ENCODE data around the gene ETV6.

The ETV6 gene

DNA sequence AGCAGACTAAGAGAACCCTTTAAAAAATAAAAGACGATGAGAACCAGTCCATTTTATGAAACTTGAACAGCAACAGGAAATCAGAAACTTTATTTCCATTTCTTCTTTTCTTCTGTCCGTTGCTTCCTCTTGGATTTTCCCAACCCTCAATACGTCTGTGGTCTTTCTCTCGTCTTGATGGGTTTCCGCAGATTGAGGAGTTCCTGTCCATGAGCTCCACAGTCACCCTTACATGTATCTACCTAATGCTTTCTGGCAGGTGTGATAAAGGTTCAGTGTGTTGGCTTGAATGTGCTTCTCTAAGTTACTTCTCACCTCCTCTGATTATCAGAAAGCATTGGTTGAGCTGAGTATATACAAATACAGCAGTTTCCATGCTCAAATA is 110.0 kb downstream of the ETV6 start:
- DNase-seq (ENCODE audit: low read depth): no peak

DNA sequence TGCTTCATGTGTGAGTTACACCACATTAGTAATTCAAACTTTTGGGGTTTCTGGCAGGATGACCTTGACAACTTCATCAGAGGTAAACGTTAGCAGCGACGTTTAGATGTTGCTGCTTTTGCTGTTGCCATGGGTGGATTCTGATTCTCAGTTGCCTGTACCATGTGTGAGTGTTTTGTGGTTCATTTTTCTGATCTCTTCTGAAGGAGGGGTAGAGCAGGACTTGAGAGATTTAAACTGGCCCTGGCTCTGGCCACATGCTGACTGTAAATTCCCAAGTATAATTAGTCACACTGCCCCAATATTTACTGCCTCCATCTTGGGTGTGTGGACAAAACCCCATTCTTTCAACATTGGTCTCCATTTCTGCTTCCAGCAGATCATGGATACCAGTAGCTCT is 110.4 kb downstream of the ETV6 start:
- no peak for DNase-seq (ENCODE audit: low read depth)

DNA sequence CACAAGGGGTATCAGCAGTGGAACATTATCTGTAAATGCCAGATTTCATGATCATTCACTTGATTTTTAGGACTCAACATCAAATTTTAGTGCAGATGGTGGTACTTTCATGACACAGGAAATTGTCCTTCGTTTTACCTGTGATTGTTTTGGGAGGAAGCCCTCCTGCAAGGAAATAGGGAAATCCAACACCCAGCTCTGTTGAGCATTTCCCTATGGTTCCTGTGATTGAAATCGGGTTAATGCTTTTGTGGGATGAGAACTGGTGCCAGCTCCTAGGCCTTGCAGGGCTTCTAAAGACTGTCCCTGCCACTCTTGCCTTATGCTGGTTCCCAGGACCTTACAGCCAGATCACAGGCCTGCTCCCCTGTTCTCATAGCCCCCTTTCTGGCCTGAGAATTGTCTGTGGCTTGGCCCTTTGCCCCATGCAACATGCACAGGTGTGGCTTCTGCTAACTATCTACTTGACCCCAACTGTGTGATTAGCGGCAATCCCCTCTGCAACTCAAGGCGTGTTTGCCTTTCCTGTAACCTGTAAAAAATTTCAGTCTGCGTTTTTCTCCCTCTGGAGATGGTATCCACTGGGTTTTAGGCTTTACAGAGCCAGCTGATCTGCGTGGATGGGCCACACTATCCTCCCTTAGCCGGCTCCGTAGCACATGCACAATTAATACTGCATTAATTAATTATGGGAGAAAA is 112.5 kb downstream of the ETV6 start:
- DNase-seq (ENCODE audit: low read depth): no peak

DNA sequence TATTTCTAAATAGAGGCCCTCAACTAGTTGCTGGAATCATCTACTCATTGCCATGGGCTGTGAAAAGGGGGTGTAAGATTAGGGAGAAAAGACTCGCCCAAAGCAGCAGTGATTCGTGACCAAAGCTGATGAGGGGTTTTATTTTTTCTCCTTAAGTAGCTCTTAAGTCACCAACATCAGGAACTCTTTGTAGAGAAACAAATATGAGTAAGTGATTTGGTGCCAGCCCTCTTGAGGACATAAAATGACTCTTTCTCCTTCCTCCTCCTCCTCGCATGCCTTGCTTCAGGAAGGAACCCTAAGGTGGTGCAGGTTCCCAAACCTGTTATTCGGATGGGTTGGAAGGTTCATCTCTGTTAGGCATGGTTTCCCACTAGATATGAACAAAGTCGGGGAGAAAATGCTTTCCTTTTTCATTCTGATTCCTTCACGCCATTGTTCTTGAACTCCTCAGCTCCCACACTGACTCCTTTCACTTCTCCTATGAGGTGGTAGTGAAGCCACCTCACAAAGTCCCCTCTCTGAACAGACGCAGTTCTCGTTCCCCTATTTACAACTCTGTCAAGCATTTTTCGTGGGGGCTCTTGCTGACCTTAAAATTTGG is 113.4 kb downstream of the ETV6 start:
- no peak for DNase-seq (ENCODE audit: low read depth)

- DNase-seq (ENCODE audit: low read depth): no peak
These were observed 114.5 kb downstream of the ETV6 start for GRCh38 chr12:11763760-11764520.

DNA sequence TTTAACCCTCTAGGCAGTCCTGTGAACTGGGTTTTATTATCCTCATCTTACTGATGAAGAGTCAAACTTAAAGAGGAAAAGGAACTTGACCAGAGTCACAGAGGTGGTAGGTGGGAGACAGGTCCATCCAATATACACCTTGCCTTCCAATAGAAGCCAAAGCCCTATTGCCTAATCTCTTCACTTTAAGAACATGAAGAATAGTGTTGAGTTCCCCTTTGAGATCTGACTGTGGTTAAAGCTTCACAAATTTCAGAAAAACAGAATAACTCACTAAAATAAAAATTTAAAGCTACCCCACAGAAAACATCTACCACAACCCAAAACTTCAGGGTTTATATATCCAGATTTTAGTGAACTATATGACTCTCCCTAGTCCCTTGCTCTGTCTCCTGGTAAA is 115.4 kb downstream of the ETV6 start:
- DNase-seq (ENCODE audit: low read depth): no peak

GRCh38 chr12:11765421-11765816 is 115.9 kb downstream of the ETV6 start:
- no peak for DNase-seq (ENCODE audit: low read depth)

- DNase-seq (ENCODE audit: low read depth): peak; percentile 42
These were observed 116.6 kb downstream of the ETV6 start for GRCh38 chr12:11765817-11766794.

DNA sequence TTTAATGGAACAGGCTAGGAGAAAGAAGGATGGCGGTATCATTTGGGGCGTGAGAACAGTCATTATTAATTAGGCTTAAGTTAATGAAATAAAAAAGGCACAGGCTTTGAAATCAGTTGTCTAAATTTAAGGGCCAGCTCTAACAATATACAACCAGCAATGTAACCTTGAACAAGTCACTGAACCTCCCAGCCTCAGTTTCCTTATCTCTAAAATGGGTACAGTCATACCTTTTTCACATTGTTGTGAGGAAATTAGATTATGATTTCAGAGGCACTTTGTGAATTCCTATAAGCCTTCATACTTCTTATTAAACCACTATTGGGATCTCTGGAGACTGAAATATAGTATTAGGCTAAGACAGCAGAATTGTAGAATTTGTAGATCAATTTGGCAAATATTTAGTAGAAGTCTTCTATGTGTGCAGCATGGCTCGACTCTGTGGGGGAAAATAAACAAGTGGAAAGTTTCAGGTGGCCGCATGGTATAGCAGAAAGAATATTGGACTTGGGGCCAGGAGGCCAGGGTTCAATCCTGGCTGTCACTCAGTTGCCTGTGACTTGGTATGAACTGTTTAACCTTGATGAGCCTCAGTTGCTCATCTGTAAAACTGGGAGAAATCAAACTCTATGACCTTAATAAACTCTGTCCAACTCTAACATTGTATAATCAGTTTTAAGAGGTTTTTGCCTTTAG is 117.7 kb downstream of the ETV6 start:
- no peak for DNase-seq (ENCODE audit: low read depth)

- DNase-seq (ENCODE audit: low read depth): no peak
These were observed 118.3 kb downstream of the ETV6 start for GRCh38 chr12:11767798-11768197.

DNA sequence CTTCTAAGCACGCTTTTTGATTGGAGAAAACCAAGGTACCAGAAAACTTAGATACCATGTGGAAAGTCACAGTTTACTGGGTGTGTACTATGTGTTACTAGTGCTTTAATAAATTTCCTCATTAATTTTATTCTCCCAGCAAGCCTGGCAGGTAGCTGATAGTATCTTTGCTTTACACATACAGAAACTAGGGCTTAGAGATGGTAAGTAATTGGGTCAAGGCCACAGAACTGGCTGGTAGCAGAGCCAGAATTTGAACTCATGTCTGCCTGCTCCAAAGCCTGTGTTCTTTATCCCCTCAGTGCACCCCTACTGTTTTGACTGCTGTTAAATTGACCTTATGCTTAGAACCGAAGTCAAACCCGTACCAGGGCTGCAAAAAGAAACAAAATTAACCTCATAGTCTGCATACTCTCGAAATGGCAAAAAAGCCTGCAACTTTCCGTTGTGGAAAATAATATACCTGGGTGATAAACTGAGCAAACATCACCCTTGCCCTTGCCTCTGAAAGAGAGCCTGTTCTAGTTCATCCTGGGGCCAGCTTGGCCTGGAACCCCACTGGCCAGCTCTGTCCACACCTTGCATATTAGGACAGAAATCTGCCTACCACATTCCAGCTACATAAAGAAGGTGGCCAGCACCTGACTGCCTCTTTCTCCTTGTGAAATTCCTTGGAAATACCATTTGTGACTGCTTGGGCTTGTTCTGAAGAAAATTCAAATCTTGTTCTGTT is 118.9 kb downstream of the ETV6 start:
- no peak for DNase-seq (ENCODE audit: low read depth)

GRCh38 chr12:11769723-11770514 is 120.4 kb downstream of the ETV6 start:
- DNase-seq (ENCODE audit: low read depth): no peak

- no peak for DNase-seq (ENCODE audit: low read depth)
These were observed 121.9 kb downstream of the ETV6 start for GRCh38 chr12:11771356-11771755.

DNA sequence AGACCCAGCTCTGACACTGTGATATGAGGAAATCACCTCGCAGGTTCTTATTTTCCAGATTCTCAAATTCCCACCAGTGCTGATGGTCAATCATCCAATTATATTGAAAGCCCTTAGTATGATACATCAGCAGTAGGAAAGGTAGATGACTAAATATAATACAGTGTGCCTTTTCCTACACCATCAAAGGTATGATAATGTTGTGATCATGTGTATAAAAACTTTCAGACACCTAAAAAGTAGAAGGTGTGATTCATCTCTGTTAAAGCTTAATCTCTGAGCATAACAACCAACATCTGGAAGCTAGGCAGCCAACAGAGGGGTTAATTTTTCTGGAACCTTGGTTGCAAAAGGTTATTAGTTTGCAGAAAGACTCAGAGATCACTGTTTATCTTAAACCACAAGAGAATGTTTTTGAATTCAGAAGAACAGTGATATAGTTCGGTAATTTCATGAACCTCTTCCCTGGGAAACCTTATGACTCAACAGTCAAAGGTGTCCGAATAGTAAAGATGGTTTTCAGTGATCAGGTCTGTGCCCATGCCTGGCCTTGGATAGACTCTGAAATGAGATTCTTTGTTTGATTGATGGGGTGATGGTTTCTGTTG is 122.5 kb downstream of the ETV6 start:
- DNase-seq (ENCODE audit: low read depth): no peak

- no peak for DNase-seq (ENCODE audit: low read depth)
These were observed 124.6 kb downstream of the ETV6 start for GRCh38 chr12:11773889-11774677.

- no peak for DNase-seq (ENCODE audit: low read depth)
These were observed 125.3 kb downstream of the ETV6 start for GRCh38 chr12:11774821-11775220.

GRCh38 chr12:11776316-11776715 is 126.8 kb downstream of the ETV6 start:
- DNase-seq (ENCODE audit: low read depth): no peak

DNA sequence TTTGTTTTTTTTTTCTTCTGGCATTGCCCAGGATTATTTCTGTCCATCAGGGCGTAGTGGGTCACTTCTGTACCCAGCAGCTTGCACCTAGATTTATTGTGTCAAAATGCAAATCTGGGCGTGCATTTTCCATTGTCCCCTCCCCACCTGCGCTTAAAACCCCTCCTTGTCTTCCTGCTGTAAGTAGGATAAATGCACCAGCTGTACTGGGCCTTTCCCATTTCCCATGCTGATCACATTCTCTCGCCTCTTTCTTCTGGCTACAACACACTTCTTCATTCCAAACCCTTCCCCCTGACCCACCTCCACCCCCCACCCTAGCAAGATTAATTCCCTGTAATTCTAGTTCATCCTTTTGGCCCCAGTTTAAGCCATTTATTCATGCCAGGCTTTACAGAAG is 128.0 kb downstream of the ETV6 start:
- no peak for DNase-seq (ENCODE audit: low read depth)

- DNase-seq (ENCODE audit: low read depth): no peak
These were observed 128.5 kb downstream of the ETV6 start for GRCh38 chr12:11777962-11778361.

All from stimulated activated CD8-positive, alpha-beta memory T cell treated with anti-CD3 and anti-CD28 coated beads, Interleukin-4, amount 100 ng/mL, for 24 hours (primary cell).